ENCODE measurements around the gene XRRA1. TPM values are rescaled to one million over a fixed set of nuclear protein-coding genes. Genes with fewer than 3 reads are reported as not detected.
A peak's percentile ranks its signal among the peaks of the same experiment; 100 is the strongest.
"Not testable (repeated sequence)": the region's sequence is repeated elsewhere in the genome, so short reads cannot be mapped to it uniquely, and the experiment has no call there.

XRRA1 gene
- 10.0 TPM for total RNA-seq
- long read RNA-seq, partial matches to known transcripts, result 1 of 12 reads
- long read RNA-seq, other reads (novel, unspliced or antisense), result 11 of 12 reads

- no peaks in the 10 kb centered on the region for H3K27me3 ChIP-seq (ENCODE audit: low read depth)
- DNase-seq, result peak; percentile 100
- TF ChIP-seq CTCF (IDR thresholded peaks at IDR 0.05), result no peak
- H3K4me1 ChIP-seq, result peaks cover 27% of the 10 kb centered on the region
- H3K36me3 ChIP-seq, result peaks cover 7% of the 10 kb centered on the region
- H3K9me3 ChIP-seq, result no peaks in the 10 kb centered on the region
- H3K27ac ChIP-seq, result peak within 1 kb of the TSS; percentile 82
- H3K4me3 ChIP-seq, result peak within 1 kb of the TSS; percentile 92
- intact Hi-C loops (cut with DNase I), result no loop called here
- ATAC-seq, result peak; percentile 100
These were observed at the start of gene XRRA1, which contains the start of gene SPCS2 for GRCh38 chr11:74948898-74949752. Gene XRRA1, minus strand, starts transcription at chr11:74949091. Its CDS starts 8,213 bp downstream, at chr11:74940878. Gene SPCS2, plus strand, starts transcription at chr11:74949266. Its CDS starts 20 bp downstream, at chr11:74949286.

GRCh38 chr11:74992852-74993251, 44.0 kb upstream of the XRRA1 start:
- Histone ChIP-seq H3K27ac (no peak overlapping the region), H3K9me3 (no peaks in the 10 kb centered on the region), H3K4me3 (no peak overlapping the region), H3K4me1 (peaks cover 14% of the 10 kb centered on the region), H3K27me3 (ENCODE audit: low read depth) (no peaks in the 10 kb centered on the region), H3K36me3 (peaks cover 26% of the 10 kb centered on the region)
- no peak for ATAC-seq
- TF ChIP-seq CTCF (IDR thresholded peaks at IDR 0.05), result no peak
- intact Hi-C loops (cut with DNase I), result no loop called here
- DNase-seq, result no peak

- Histone ChIP-seq H3K27ac (no peak overlapping the region), H3K4me3 (no peak overlapping the region), H3K27me3 (ENCODE audit: low read depth) (no peaks in the 10 kb centered on the region), H3K4me1 (peaks cover 14% of the 10 kb centered on the region), H3K36me3 (peaks cover 17% of the 10 kb centered on the region), H3K9me3 (no peaks in the 10 kb centered on the region)
- no peak for TF ChIP-seq CTCF (IDR thresholded peaks at IDR 0.05)
- no peak for ATAC-seq
- DNase-seq, result no peak
- intact Hi-C loops (cut with DNase I), result no loop called here
These were observed 42.0 kb upstream of the XRRA1 start for GRCh38 chr11:74990941-74991340.

GRCh38 chr11:74990150-74990549, 41.3 kb upstream of the XRRA1 start:
- ATAC-seq; H3K4me3 ChIP-seq; H3K27me3 ChIP-seq (ENCODE audit: low read depth); DNase-seq; H3K9me3 ChIP-seq; intact Hi-C loops (cut with DNase I); H3K36me3 ChIP-seq; H3K27ac ChIP-seq: not testable (repeated sequence)
- peaks cover 14% of the 10 kb centered on the region for H3K4me1 ChIP-seq

- TF ChIP-seq CTCF (IDR thresholded peaks at IDR 0.05), result no peak
- peaks cover 2% of the 10 kb centered on the region for H3K36me3 ChIP-seq
- ATAC-seq (peak; percentile 3 to 6), DNase-seq (no peak)
- peak overlapping the region; percentile 85 for H3K4me3 ChIP-seq
- H3K27ac ChIP-seq, result peak overlapping the region; percentile 79
- intact Hi-C loops (cut with DNase I), result no loop called here
- no peaks in the 10 kb centered on the region for H3K27me3 ChIP-seq (ENCODE audit: low read depth)
- H3K9me3 ChIP-seq, result no peaks in the 10 kb centered on the region
- peaks cover 14% of the 10 kb centered on the region for H3K4me1 ChIP-seq
These were observed 40.4 kb upstream of the XRRA1 start for GRCh38 chr11:74989260-74989638.

All from lower lobe of right lung (tissue), 2 donors.